Ovary (tissue), 9 donors: ENCODE results near the gene BHMT2. TPM values are rescaled to one million over a fixed set of nuclear protein-coding genes. Genes with fewer than 3 reads are reported as not detected.

Source experiments
- DNase-seq, 5 donors: peaks; one replicate each; pipeline ENCODE4 v3.0.0-alpha.2; 2019 to 2020
- H3K27ac ChIP-seq, 2 donors: fragments of 200-600 bp; one replicate each; pipeline versions ENCODE4 v1.5.1 to v1.8.0; 2019 to 2022
- H3K27me3 ChIP-seq: fragments of 200-600 bp; one replicate; pipeline ENCODE4 v1.8.0; 2022
- H3K36me3 ChIP-seq: fragments of 200-600 bp; sonication (generic); one replicate; pipeline ENCODE4 v1.5.1; 2019
- H3K4me1 ChIP-seq: one replicate; pipeline ENCODE4 v1.8.1; 2013; ENCODE audit warnings: mild to moderate bottlenecking, moderate library complexity; ENCODE audit not compliant: insufficient read depth
- H3K4me3 ChIP-seq: fragments of 200-600 bp; sonication (generic); one replicate; pipeline ENCODE4 v1.5.1; 2017
- H3K9me3 ChIP-seq, 2 donors: fragments of 200-600 bp in 1 of 2; sonication (generic) in 1 of 2; one replicate each; pipeline versions ENCODE4 v1.5.1 to v1.8.1; 2013 to 2019; ENCODE audit warnings: mild to moderate bottlenecking in 1 of 2, moderate library complexity in 1 of 2
- EP300 ChIP-seq: sonication (generic); formaldehyde crosslinking; IDR thresholded peaks from one replicate; pipeline ENCODE4 v1.6.1; 2017; ENCODE audit warnings: antibody characterized with exemption
- POLR2A ChIP-seq: fragments of 450-650 bp; IDR thresholded peaks from one replicate; pipeline ENCODE4 v1.6.1; 2017; ENCODE audit warnings: antibody characterized with exemption, mild to moderate bottlenecking, moderate library complexity
- WGBS, 3 donors: extraction: QIAGEN DNeasy Blood & Tissue Kit in 1 of 3; methylation state at CpG; one replicate each; pipeline versions ENCODE4 v1.1.5 to v1.1.7; 2013 to 2017; 5-methylcytosine and 5-hydroxymethylcytosine counted together
- intact Hi-C, 4 donors: fragments of 100-400 bp; cut with DNase I; formaldehyde crosslinking; loops; one replicate each; pipeline versions ENCODE4 v1.11.0 to v1.15.1; 2022 to 2023
- polyA plus RNA-seq, 2 donors: library from polyadenylated mRNA; stranded (reverse); fragments of 200-250 nt in 1 of 2; fragments of 350-450 nt in 1 of 2; fragmentation: Illumina TruSeq in 1 of 2; extraction: RNeasy Lipid Tissue Mini Kit (QIAGEN cat#74804) in 1 of 2; gene quantifications; one replicate each; pipeline ENCODE4 v1.2.3, GENCODE V29; 2013 to 2014
- total RNA-seq, 7 donors: library from RNA; depleted of rRNA in 2 of 7; stranded (reverse); fragments of >200 nt in 2 of 7; fragmentation: NEBNext Ultra II Directional in 3 of 7; extraction: Animal tissue kit (Norgen Biotek cat#: 25700) in 3 of 7; gene quantifications; one replicate each; pipeline versions ENCODE4 v1.1.0 to v1.2.4, GENCODE V29; 2016 to 2023
- TF ChIP-seq, protein P1 (sequence below), 3 donors: fragments of 450-650 bp in 2 of 3; fragments of 200-600 bp in 1 of 3; IDR thresholded peaks; one replicate each; pipeline versions ENCODE4 v1.5.1 to v1.8.0; 2016 to 2022; ENCODE audit warnings: antibody characterized with exemption in 3 of 3, mild to moderate bottlenecking in 1 of 3
- donor health status: DM: no; HTN: no; CAD: no; lungs with moderate emphysema.
- donor health status: DM: no; HTN: no; CAD: no.
- donor health status: Bipolar disorder and iron deficiency.
- donor health status: DM: yes; HTN: yes; CAD: no.
- donor health status: DM: no; HTN: no; CAD: no.
- donor health status: DM: yes; HTN: yes; CAD: no.

Gene BHMT2
- total and polyA plus RNA-seq, 9 donors, result 3.7 to 18.4 (median 7.9) TPM

DNA sequence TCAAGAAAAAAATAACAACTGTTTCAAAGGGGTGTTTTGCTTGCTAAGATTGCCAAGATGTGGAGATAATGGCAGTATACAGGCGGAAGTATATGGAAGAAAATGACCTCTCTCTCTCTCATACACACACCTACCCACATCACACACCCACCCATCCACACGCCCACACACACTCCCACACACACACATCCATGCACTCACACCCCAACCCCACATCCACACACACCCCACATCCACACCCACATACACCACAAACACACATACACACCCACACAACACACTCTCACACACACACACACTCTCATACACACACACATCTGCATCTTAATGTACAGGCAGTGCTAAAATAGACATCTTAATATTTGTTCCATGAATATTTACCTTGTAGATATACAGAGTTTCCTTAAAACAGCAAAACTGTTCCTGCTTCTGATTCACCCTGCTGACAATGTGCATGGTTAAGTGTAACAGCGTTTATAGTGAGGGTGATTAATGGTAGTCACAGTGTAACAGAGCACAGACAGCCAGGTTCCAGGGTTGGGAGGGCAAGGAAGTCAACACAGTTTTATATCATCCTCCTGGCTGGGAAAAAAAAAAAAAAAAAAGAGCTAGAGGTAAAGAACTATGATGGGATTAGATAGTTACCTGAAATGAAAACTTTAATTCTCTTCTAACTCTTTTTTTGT, 8.3 kb downstream of the BHMT2 start:
- H3K36me3 ChIP-seq, result no peaks in the 10 kb centered on the region
- TF ChIP-seq, protein P1, sequence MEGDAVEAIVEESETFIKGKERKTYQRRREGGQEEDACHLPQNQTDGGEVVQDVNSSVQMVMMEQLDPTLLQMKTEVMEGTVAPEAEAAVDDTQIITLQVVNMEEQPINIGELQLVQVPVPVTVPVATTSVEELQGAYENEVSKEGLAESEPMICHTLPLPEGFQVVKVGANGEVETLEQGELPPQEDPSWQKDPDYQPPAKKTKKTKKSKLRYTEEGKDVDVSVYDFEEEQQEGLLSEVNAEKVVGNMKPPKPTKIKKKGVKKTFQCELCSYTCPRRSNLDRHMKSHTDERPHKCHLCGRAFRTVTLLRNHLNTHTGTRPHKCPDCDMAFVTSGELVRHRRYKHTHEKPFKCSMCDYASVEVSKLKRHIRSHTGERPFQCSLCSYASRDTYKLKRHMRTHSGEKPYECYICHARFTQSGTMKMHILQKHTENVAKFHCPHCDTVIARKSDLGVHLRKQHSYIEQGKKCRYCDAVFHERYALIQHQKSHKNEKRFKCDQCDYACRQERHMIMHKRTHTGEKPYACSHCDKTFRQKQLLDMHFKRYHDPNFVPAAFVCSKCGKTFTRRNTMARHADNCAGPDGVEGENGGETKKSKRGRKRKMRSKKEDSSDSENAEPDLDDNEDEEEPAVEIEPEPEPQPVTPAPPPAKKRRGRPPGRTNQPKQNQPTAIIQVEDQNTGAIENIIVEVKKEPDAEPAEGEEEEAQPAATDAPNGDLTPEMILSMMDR (IDR thresholded peaks at IDR 0.05), result no peak
- no peak for TF ChIP-seq EP300
- TF ChIP-seq POLR2A, result no peak
- H3K27me3 ChIP-seq, result no peaks in the 10 kb centered on the region
- H3K9me3 ChIP-seq, result no peaks in the 10 kb centered on the region
- H3K4me3 ChIP-seq, result no peak overlapping the region
- H3K27ac ChIP-seq, result no peak overlapping the region
- no peaks in the 10 kb centered on the region for H3K4me1 ChIP-seq
- no peak for DNase-seq
- 57 to 69% (median 60%) methylated on average over 3 of the region's 3 CpGs for WGBS, 3 donors
- intact Hi-C loops, result no loop called here

GRCh38 chr5:79080804-79081203, 11.2 kb downstream of the BHMT2 start:
- Histone ChIP-seq H3K4me3 (no peak overlapping the region), H3K27me3 (no peaks in the 10 kb centered on the region), H3K36me3 (no peaks in the 10 kb centered on the region), H3K9me3 (no peaks in the 10 kb centered on the region), H3K4me1 (no peaks in the 10 kb centered on the region), H3K27ac (no peak overlapping the region)
- no peak for TF ChIP-seq POLR2A
- no peak for DNase-seq
- 89 to 92% (median 89%) methylated on average over 2 of the region's 2 CpGs for WGBS, 3 donors
- intact Hi-C loops, result no loop called here

DNA sequence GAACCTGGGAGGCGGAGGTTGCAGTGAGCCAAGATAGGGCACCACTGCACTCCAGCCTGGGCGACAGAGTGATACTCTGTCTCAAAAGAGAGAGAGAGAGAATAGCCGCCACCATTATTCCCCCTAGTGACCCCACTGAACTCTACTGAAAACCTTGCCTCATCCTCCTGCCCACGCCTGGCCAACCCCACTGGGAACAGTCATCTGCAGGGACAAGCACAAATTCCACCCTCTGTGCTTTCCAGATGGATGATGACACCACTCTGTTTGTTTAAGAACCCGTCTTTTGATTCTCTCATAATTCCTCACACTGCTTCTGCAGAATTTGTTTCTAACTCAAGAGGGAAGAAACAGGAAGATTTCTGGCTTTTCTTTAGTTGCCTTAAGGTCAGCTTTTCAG, 12.2 kb downstream of the BHMT2 start:
- no peaks in the 10 kb centered on the region for H3K4me1 ChIP-seq
- H3K27ac ChIP-seq, result no peak overlapping the region
- no peaks in the 10 kb centered on the region for H3K9me3 ChIP-seq
- no peaks in the 10 kb centered on the region for H3K36me3 ChIP-seq
- 89 to 94% (median 92%) methylated on average over 5 of the region's 5 CpGs for WGBS, 3 donors
- no peak overlapping the region for H3K4me3 ChIP-seq
- no peaks in the 10 kb centered on the region for H3K27me3 ChIP-seq
- DNase-seq, result no peak
- TF ChIP-seq, protein P1 (IDR thresholded peaks at IDR 0.05), result no peak
- TF ChIP-seq POLR2A (no peak), EP300 (no peak)
- intact Hi-C loops, result no loop called here

GRCh38 chr5:79086116-79086515, 16.5 kb downstream of the BHMT2 start:
- TF ChIP-seq, protein P1 (IDR thresholded peaks at IDR 0.05), result no peak
- TF ChIP-seq EP300 (no peak), POLR2A (no peak)
- Histone ChIP-seq H3K36me3 (no peaks in the 10 kb centered on the region), H3K9me3 (no peaks in the 10 kb centered on the region), H3K27ac (no peak overlapping the region), H3K4me1 (no peaks in the 10 kb centered on the region), H3K27me3 (no peaks in the 10 kb centered on the region), H3K4me3 (no peak overlapping the region)
- intact Hi-C loops, result no loop called here
- no peak for DNase-seq
- whole genome bisulfite sequencing, 3 donors, result 73 to 81% (median 77%) methylated on average over 2 of the region's 2 CpGs

- Histone ChIP-seq H3K36me3 (no peaks in the 10 kb centered on the region), H3K27ac (no peak overlapping the region), H3K4me3 (no peak overlapping the region), H3K9me3 (no peaks in the 10 kb centered on the region), H3K4me1 (no peaks in the 10 kb centered on the region), H3K27me3 (no peaks in the 10 kb centered on the region)
- intact Hi-C loops, result no loop called here
- TF ChIP-seq EP300, result no peak
- WGBS, 3 donors, result 77 to 86% (median 80%) methylated on average over 4 of the region's 4 CpGs
- DNase-seq, result no peak
Observed at GRCh38 chr5:79088507-79088906, 18.9 kb downstream of the BHMT2 start.
